ENCODE results near the gene FMN2. TPM values are rescaled to one million over a fixed set of nuclear protein-coding genes. Genes with fewer than 3 reads are reported as not detected.

Gene FMN2
- polyA plus RNA-seq, 6 donors from 2014 or later = not detected

DNA sequence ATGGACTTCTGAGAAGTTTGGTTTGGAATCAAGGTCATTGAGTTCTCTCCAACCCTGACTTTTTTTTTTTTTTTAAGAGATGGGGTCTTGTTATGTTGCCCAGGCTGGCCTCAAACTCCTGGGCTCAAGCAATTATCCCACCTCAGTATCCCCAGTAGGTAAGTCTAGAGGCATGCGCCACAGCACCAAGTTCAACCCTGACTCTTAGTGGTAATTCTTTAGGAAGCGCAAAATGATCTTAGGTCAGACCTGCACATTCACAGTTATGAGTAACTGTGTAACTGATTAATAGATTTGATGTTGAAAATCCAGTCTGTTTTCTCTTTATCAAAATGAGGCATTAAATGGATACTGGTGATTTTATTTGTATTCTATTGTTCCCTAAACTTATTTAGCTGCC lies 424.4 kb downstream of the FMN2 start:
- Mint-ChIP-seq H3K9me3 (peaks cover 0 to 4% (median 0%) of the 10 kb centered on the region in 7 donors), H3K36me3 (no peaks in the 10 kb centered on the region), H3K4me3 (no peak overlapping the region), H3K27me3 (no peaks in the 10 kb centered on the region), H3K4me1 (no peaks in the 10 kb centered on the region), H3K27ac (no peak overlapping the region)
- DNase-seq = no peak
- no peak for ATAC-seq (ENCODE audit: low read depth in 2 of 2)

DNA sequence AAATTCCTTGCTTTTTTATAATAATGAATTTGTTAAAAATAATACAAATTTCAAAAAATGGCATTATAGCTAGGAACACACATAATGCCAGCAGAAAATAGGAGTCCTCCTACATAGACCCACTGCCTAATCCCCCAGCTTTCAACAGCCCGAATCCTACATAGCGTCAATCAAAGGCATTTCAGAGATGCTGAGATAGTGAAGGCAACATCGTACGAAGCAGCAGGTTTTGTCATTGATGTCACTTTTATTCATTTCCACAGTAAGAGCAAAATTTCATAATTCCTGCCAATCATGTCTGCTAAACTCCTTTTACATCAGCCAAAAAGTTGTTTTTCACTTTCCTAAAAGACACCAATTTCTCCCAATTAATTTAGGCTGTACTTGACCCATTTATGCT lies 426.2 kb downstream of the FMN2 start:
- H3K4me3 Mint-ChIP-seq = no peak overlapping the region
- no peaks in the 10 kb centered on the region for H3K4me1 Mint-ChIP-seq
- peaks cover 0 to 4% (median 1%) of the 10 kb centered on the region in 7 donors for H3K9me3 Mint-ChIP-seq
- no peaks in the 10 kb centered on the region for H3K27me3 Mint-ChIP-seq
- DNase-seq = no peak
- no peaks in the 10 kb centered on the region for H3K36me3 Mint-ChIP-seq
- ATAC-seq (ENCODE audit: low read depth in 2 of 2) = no peak
- no peak overlapping the region for H3K27ac Mint-ChIP-seq

DNA sequence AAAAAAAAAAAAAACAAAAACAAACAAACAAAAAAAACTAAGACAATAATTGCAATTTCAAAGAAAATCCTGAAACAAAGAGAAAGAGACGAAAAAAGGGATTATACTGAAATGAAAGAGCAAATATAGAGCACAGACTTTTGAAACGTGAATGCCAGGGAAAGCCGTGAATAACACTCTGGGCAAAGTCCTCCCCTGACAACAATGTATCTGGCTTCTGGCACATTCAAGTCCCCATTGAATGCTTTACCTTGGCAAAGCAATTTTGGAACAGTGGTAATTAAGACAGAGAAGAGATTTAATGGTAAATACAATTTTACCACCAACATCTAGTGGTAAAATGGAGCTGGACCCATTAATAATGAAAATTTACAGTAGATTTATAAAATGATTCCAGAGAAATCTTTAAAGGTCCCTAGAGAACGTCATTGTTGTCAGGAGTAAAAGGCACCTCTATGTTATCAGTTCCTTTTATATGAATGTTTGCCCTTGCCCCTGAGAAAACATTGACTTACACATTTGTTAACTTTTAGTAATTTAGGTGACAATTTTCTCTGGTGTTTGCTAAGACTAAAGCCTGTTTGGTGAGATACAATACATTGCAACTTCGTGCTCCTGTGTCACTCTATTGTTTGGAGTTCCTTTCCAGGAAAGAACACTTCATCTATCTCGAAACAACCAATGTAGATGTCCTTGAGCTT lies 430.6 kb downstream of the FMN2 start:
- no peaks in the 10 kb centered on the region for H3K27me3 Mint-ChIP-seq

DNA sequence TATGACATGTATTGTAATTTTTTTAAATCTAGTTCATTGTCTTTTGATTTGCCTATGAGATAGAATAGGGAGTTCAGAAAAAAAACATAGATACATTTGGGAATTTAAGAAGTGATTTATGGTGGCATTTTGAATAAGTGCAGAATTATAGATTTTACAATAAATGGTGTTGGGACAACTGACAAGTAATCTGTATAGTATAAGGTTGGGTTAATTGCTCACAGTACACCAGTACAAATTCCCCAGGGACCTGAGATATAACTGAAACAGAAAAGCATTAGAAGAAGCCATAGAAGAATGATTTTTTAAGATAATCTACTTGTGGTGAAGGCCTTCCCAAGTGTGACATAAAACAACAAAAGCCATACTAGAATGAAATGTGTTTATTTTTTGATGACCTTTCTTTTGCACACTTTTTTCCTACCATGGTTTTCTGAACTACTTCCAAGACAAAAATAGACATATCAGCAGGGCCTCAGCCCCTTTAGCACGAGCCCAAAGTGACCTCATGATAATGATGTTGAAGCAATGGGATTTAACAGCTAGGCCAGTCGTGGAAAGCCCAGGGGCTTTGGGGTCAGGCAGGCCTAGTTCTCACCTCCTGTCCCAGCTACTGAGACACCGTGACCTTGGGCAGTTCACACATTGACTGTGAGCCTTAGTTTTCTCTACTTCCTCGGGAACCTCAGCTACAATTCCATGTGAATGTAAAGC lies 432.8 kb downstream of the FMN2 start:
- Mint-ChIP-seq H3K36me3 (no peaks in the 10 kb centered on the region), H3K9me3 (peaks cover 0 to 5% (median 0%) of the 10 kb centered on the region in 7 donors), H3K27ac (no peak overlapping the region), H3K4me1 (no peaks in the 10 kb centered on the region), H3K27me3 (no peaks in the 10 kb centered on the region), H3K4me3 (no peak overlapping the region)
- DNase-seq (no peak), ATAC-seq (ENCODE audit: low read depth in 2 of 2) (no peak)

More for the DNA sequence above, 430.6 kb downstream of the FMN2 start:
- Mint-ChIP-seq H3K4me1 (no peaks in the 10 kb centered on the region), H3K4me3 (no peak overlapping the region), H3K27ac (no peak overlapping the region), H3K9me3 (peaks cover 0 to 5% (median 0%) of the 10 kb centered on the region in 7 donors), H3K36me3 (no peaks in the 10 kb centered on the region)
- ATAC-seq (ENCODE audit: low read depth in 2 of 2) (no peak), DNase-seq (no peak)

Data from naive B cell (primary cell).